HepG2 (cell line): Measurements from ENCODE around the gene PSMA7. TPM values are rescaled to one million over a fixed set of nuclear protein-coding genes. Genes with fewer than 3 reads are reported as not detected.

Source experiments
- ATAC-seq: fragments of 200-7000 bp; cut with Tn5 transposase; 3 replicates; pipeline ENCODE4 v1.9.1; 2020; ENCODE audit warnings: mild to moderate bottlenecking, moderate library complexity
- BruUV-seq: library from RNA; stranded (reverse); fragments of 400-500 nt; replicated peaks from 2 replicates; lab custom pipeline; 2021; lab: Mats Ljungman, UMichigan
- CTCF ChIA-PET: fragments of 300-600 bp; formaldehyde crosslinking; extraction: SDS; loops from one replicate; lab custom pipeline; 2021; ENCODE audit warnings: low total read pairs, inconsistent platforms, low intra/inter-chr PET ratio; lab: Yijun Ruan, JAX
- POLR2A ChIA-PET: fragments of 350-600 bp; sonication (Branson Sonifier 250); formaldehyde crosslinking; loops from one replicate; lab custom pipeline; 2020; ENCODE audit warnings: antibody characterized with exemption, inconsistent platforms; lab: Yijun Ruan, JAX
- DNase-seq: peaks from one replicate; pipeline ENCODE4 v3.0.0-alpha.2; 2015; ENCODE audit warnings: low spot score
- FAIRE-seq: peaks from 3 replicates; lab custom pipeline; 2011; peaks lifted over from hg19 to GRCh38; lab: Jason Lieb, UNC
- H2AFZ ChIP-seq: one replicate; pipeline ENCODE4 v1.6.1; 2011; ENCODE audit warnings: low read length, inconsistent platforms
- H3K27ac ChIP-seq: fragments of 300-600 bp; 3 replicates; pipeline ENCODE4 v1.8.0; 2011; ENCODE audit warnings: mixed run types, mild to moderate bottlenecking, mixed read lengths, low read length, inconsistent platforms; ENCODE audit not compliant: insufficient read depth; ENCODE audit errors: extremely low read length
- H3K27me3 ChIP-seq, 2 experiments: fragments of 200-600 bp in 1 of 2; 2 replicates in 1 of 2; 3 replicates in 1 of 2; pipeline versions ENCODE4 v1.6.0 to v1.8.0; 2011; ENCODE audit warnings: low read length in 2 of 2, mild to moderate bottlenecking in 2 of 2, moderate library complexity in 2 of 2, inconsistent platforms in 1 of 2; ENCODE audit not compliant: insufficient read depth in 2 of 2, control insufficient read depth in 1 of 2
- H3K36me3 ChIP-seq, 2 experiments: fragments of 200-600 bp in 1 of 2; replicated peaks in 1 of 2; 2 replicates in 1 of 2; 3 replicates in 1 of 2; pipeline versions ENCODE4 v1.5.1 to v1.8.0; 2011; ENCODE audit warnings: low read length in 2 of 2, inconsistent platforms in 1 of 2; ENCODE audit not compliant: insufficient read depth in 2 of 2, control insufficient read depth in 1 of 2
- H3K4me1 ChIP-seq: 2 replicates; pipeline ENCODE4 v1.5.1; 2012; ENCODE audit warnings: low read length, inconsistent platforms; ENCODE audit not compliant: insufficient read depth
- H3K4me2 ChIP-seq: 2 replicates; pipeline ENCODE4 v1.6.0; 2011; ENCODE audit warnings: low read depth, low read length, inconsistent platforms
- H3K4me3 ChIP-seq, 3 experiments: fragments of 200-600 bp in 1 of 3; sonication (generic), shearing (Covaris generic) in 1 of 3; replicated peaks in 1 of 3; 2 replicates each; pipeline ENCODE4 v1.5.1; 2011 to 2016; ENCODE audit warnings: low read length in 3 of 3, inconsistent platforms in 2 of 3, low read depth in 2 of 3, mild to moderate bottlenecking in 2 of 3, control low read depth in 1 of 3, mixed read lengths in 1 of 3; ENCODE audit not compliant: insufficient read depth in 1 of 3
- H3K79me2 ChIP-seq: one replicate; pipeline ENCODE4 v1.6.1; 2011; ENCODE audit warnings: low read length, inconsistent platforms; ENCODE audit not compliant: insufficient read depth
- H3K9ac ChIP-seq: 2 replicates; pipeline ENCODE4 v1.6.0; 2011; ENCODE audit warnings: mild to moderate bottlenecking, low read depth, low read length, inconsistent platforms; ENCODE audit not compliant: insufficient read depth
- H3K9me3 ChIP-seq: 2 replicates; pipeline ENCODE4 v1.5.1; 2012; ENCODE audit warnings: mild to moderate bottlenecking, low read length
- H4K20me1 ChIP-seq: 2 replicates; pipeline ENCODE4 v1.6.0; 2011; ENCODE audit warnings: inconsistent platforms, mild to moderate bottlenecking, low read length, moderate library complexity; ENCODE audit not compliant: insufficient read depth
- CREB1 ChIP-seq, 2 experiments: fragments of 450-650 bp in 1 of 2; IDR thresholded peaks; 2 replicates each; pipeline ENCODE4 v1.6.1; 2016 to 2017; ENCODE audit warnings: control low read depth in 1 of 2, mild to moderate bottlenecking in 1 of 2, missing compliant biosample characterization in 1 of 2, missing genetic modification characterization in 1 of 2
- DNMT1 ChIP-seq: sonication (generic); formaldehyde crosslinking; IDR thresholded peaks from 2 replicates; pipeline ENCODE4 v1.5.1; 2020; ENCODE audit warnings: mild to moderate bottlenecking, missing genetic modification reagents
- RNF2 ChIP-seq: fragments of 450-650 bp; conservative IDR thresholded peaks from 2 replicates; pipeline ENCODE4 v1.6.1; 2016; ENCODE audit warnings: low read depth
- THAP11 ChIP-seq: IDR thresholded peaks from 2 replicates; pipeline ENCODE4 v1.6.1; 2016; ENCODE audit warnings: missing biosample characterization, missing genetic modification reagents
- TMF1 ChIP-seq: sonication (generic); formaldehyde crosslinking; IDR thresholded peaks from 2 replicates; pipeline ENCODE4 v1.8.1; 2022; ENCODE audit warnings: low read depth, missing genetic modification reagents
- TOPORS ChIP-seq: sonication (generic); formaldehyde crosslinking; IDR thresholded peaks from 2 replicates; pipeline ENCODE4 v1.8.0; 2023; ENCODE audit warnings: mild to moderate bottlenecking, missing genetic modification reagents
- YY1 ChIP-seq: IDR thresholded peaks from 2 replicates; pipeline ENCODE4 v1.6.1; 2011; ENCODE audit warnings: low read length, low read depth, moderate library complexity, mild to moderate bottlenecking; ENCODE audit not compliant: insufficient read depth, insufficient replicate concordance
- ZBTB3 ChIP-seq: sonication (generic); formaldehyde crosslinking; IDR thresholded peaks from 2 replicates; pipeline ENCODE4 v1.4.0; 2020; ENCODE audit warnings: low read depth, mild to moderate bottlenecking, moderate library complexity, missing genetic modification reagents, borderline replicate concordance
- ZFY ChIP-seq: sonication (generic); formaldehyde crosslinking; IDR thresholded peaks from 2 replicates; pipeline ENCODE4 v1.4.0; 2020; ENCODE audit warnings: missing genetic modification reagents
- ZNF136 ChIP-seq: sonication (generic); formaldehyde crosslinking; IDR thresholded peaks from 2 replicates; pipeline ENCODE4 v1.8.1; 2022; ENCODE audit warnings: low read depth, mild to moderate bottlenecking, moderate library complexity, missing genetic modification reagents
- ZNF280B ChIP-seq: sonication (generic); formaldehyde crosslinking; IDR thresholded peaks from 2 replicates; pipeline ENCODE4 v1.5.0; 2020; ENCODE audit warnings: missing genetic modification reagents, mild to moderate bottlenecking, borderline replicate concordance
- ZNF383 ChIP-seq: sonication (generic); formaldehyde crosslinking; IDR thresholded peaks from 2 replicates; pipeline ENCODE4 v1.4.0; 2020; ENCODE audit warnings: missing genetic modification reagents, mild to moderate bottlenecking, borderline replicate concordance
- ZNF549 ChIP-seq: sonication (generic); formaldehyde crosslinking; IDR thresholded peaks from 2 replicates; pipeline ENCODE4 v1.5.0; 2020; ENCODE audit warnings: missing genetic modification reagents
- ZNF703 ChIP-seq: sonication (generic); formaldehyde crosslinking; IDR thresholded peaks from 2 replicates; pipeline ENCODE4 v1.5.1; 2020; ENCODE audit warnings: missing genetic modification reagents, mild to moderate bottlenecking, moderate library complexity, borderline replicate concordance
- ZNF788 ChIP-seq: sonication (generic); formaldehyde crosslinking; IDR thresholded peaks from 2 replicates; pipeline ENCODE4 v1.5.0; 2020; ENCODE audit warnings: mild to moderate bottlenecking, missing genetic modification reagents, borderline replicate concordance
- WGBS: methylation state at CpG from one replicate; pipeline ENCODE4 v1.1.6; 2017; ENCODE audit warnings: low lambda C conversion rate; 5-methylcytosine and 5-hydroxymethylcytosine counted together
- in situ Hi-C: cut with HindIII; loops from 2 replicates; pipeline ENCODE4 v1.10.0; 2017; ENCODE audit warnings: low pct_unique_long_range_greater_than_20kb; ENCODE audit not compliant: extremely low pct_ligation_motif_present
- intact Hi-C: fragments of 100-400 bp; cut with micrococcal nuclease; formaldehyde crosslinking; loops from one replicate; pipeline ENCODE4 v1.10.0; 2022; ENCODE audit not compliant: unreplicated experiment
- polyA plus RNA-seq, 8 experiments: library from polyadenylated mRNA; depleted of rRNA in 3 of 8; stranded (reverse) in 7 of 8; unstranded in 1 of 8; fragments of >200 nt; fragmentation: Illumina TruSeq in 4 of 8; extraction: Trizol in 4 of 8; gene quantifications; 2 replicates each; pipeline versions ENCODE4 v1.2.1 to v1.2.3, GENCODE V29; 2011 to 2016; ENCODE audit warnings: low read depth in 4 of 8, missing spikeins in 1 of 8, mixed read lengths in 1 of 8; ENCODE audit not compliant: insufficient read depth in 1 of 8
- total RNA-seq, 5 experiments: library from RNA; depleted of rRNA; stranded (reverse); fragments of >200 nt; fragmentation: Illumina TruSeq; extraction: Trizol; gene quantifications; 2 replicates each; pipeline ENCODE4 v1.2.3, GENCODE V29; 2016; ENCODE audit warnings: low read depth in 1 of 5
- TF ChIP-seq, protein P1 (sequence below): sonication (generic); formaldehyde crosslinking; conservative IDR thresholded peaks from 2 replicates; pipeline ENCODE4 v1.8.0; 2022; ENCODE audit warnings: low read depth, missing genetic modification reagents

Gene PSMA7
- total and polyA plus RNA-seq, 2 of the 13 experiments (the other 11 are each of a cell fraction or from before 2014, with no cell fraction given) = 531 to 631 TPM

- ATAC-seq (peak; percentile 60), DNase-seq (peak; percentile 95), FAIRE-seq (no peak)
- H3K27ac ChIP-seq = peak within 1 kb of the TSS; percentile 86
- H3K36me3 ChIP-seq = peaks cover 10 to 30% of the 10 kb centered on the region in 2 experiments
- no peak within 1 kb of the TSS for H2AFZ ChIP-seq
- peaks cover 16% of the 10 kb centered on the region for H4K20me1 ChIP-seq
- intact Hi-C loops (loop anchor here (1.0 to 5.0 kb wide), 4 partner anchors 15 to 110 kb away; no protein-coding TSS in a partner anchor), in situ Hi-C loops (loop anchor here (5.0 kb wide), 1 partner anchor 55 kb away; the partner anchor contains the start of gene TAF4)
- WGBS = 2% methylated on average over 27 of the region's 124 CpGs
- peak within 1 kb of the TSS; percentile 85 to 92 (median 87) for H3K4me3 ChIP-seq
- ChIA-PET POLR2A (interaction anchor here (0.6 to 10.4 kb wide), 21 partner anchors 10 to 670 kb away, joined by 3 to 260 read pairs (median 4); partner anchors contain the start of genes CABLES2, LAMA5, MTG2 and PSMA7), CTCF (no interaction called here)
- H3K79me2 ChIP-seq = peaks cover 24% of the 10 kb centered on the region
- peak within 1 kb of the TSS; percentile 84 for H3K9ac ChIP-seq
- H3K4me2 ChIP-seq = peak within 1 kb of the TSS; percentile 98
- H3K9me3 ChIP-seq = no peaks in the 10 kb centered on the region
- peaks cover 63% of the 10 kb centered on the region for H3K4me1 ChIP-seq
- no TSS peak for BruUV-seq
- peaks cover 5 to 19% of the 10 kb centered on the region in 2 experiments; a peak in 4 of 5 replicates for H3K27me3 ChIP-seq
- TF ChIP-seq ZNF788 (CRISPR knock-in tag) = no peak; the same call in 1 of the 2 replicates
- TF ChIP-seq YY1 = peak; percentile 91
- peak; percentile 96 for TF ChIP-seq ZNF703 (CRISPR knock-in tag)
- no peak for TF ChIP-seq ZNF549 (CRISPR knock-in tag)
- TF ChIP-seq ZNF136 (CRISPR knock-in tag) = no peak
- TF ChIP-seq ZFY (CRISPR knock-in tag) = peak; percentile 67
- peak; percentile 48; the same call in 1 of the 2 replicates for TF ChIP-seq ZBTB3 (CRISPR knock-in tag)
- peak; percentile 74; the same call in 1 of the 2 replicates for TF ChIP-seq TMF1 (CRISPR knock-in tag)
- no peak for TF ChIP-seq DNMT1
- peak; percentile 49 for TF ChIP-seq ZNF280B (CRISPR knock-in tag)
- peak; percentile 75 for TF ChIP-seq THAP11 (CRISPR knock-in tag)
- TF ChIP-seq, protein P1, sequence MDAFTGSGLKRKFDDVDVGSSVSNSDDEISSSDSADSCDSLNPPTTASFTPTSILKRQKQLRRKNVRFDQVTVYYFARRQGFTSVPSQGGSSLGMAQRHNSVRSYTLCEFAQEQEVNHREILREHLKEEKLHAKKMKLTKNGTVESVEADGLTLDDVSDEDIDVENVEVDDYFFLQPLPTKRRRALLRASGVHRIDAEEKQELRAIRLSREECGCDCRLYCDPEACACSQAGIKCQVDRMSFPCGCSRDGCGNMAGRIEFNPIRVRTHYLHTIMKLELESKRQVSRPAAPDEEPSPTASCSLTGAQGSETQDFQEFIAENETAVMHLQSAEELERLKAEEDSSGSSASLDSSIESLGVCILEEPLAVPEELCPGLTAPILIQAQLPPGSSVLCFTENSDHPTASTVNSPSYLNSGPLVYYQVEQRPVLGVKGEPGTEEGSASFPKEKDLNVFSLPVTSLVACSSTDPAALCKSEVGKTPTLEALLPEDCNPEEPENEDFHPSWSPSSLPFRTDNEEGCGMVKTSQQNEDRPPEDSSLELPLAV (CRISPR knock-in tag) = peak; percentile 97; the same call in 1 of the 2 replicates
- peak; percentile 77 for TF ChIP-seq RNF2
- 0 out of 2 replicates have a peak, but pooled peaks have one; percentile 68 for TF ChIP-seq ZNF383 (CRISPR knock-in tag)
- TF ChIP-seq TOPORS (CRISPR knock-in tag) = peak; percentile 65
- peak; percentile 65; the same call in 1 of the 2 replicates for TF ChIP-seq CREB1 (IDR thresholded peaks at IDR 0.05)
- no peak for TF ChIP-seq CREB1 (CRISPR knock-in tag; IDR thresholded peaks at IDR 0.05)
Measured at GRCh38 chr20:62121776-62122653, 21.2 kb downstream of the PSMA7 start, which contains the start of gene LSM14B. LSM14B (plus strand) TSS chr20:62122475; CDS start chr20:62122667, 192 bp downstream.
